Measurements from ENCODE around the gene TMEM250.

TMEM250 gene

GRCh38 chr9:136127313-136127712, 8.6 kb upstream of the TMEM250 start:
- no peaks in the 10 kb centered on the region for H4K20me1 ChIP-seq (ENCODE audit: insufficient read depth, low read length)
- H3K9me3 ChIP-seq (ENCODE audit: low read length): no peaks in the 10 kb centered on the region
- H3K4me3 ChIP-seq (ENCODE audit: low read depth, low read length, poor library complexity, severe bottlenecking): no peak overlapping the region
- H3K4me1 ChIP-seq (ENCODE audit: insufficient read depth, low read length, severe bottlenecking): no peaks in the 10 kb centered on the region
- H3K4me2 ChIP-seq (ENCODE audit: low read length): no peak overlapping the region
- no peak overlapping the region for H3K27ac ChIP-seq (ENCODE audit: low read depth, low read length, poor library complexity, severe bottlenecking)
- no peak overlapping the region for H3K9ac ChIP-seq (ENCODE audit: low read length)
- H3K79me2 ChIP-seq (ENCODE audit: insufficient read depth, low read length): no peaks in the 10 kb centered on the region
- H3F3A ChIP-seq (ENCODE audit: insufficient read depth, low read length): no peaks in the 10 kb centered on the region
- TF ChIP-seq EZH2 (IDR thresholded peaks at IDR 0.05; ENCODE audit: borderline replicate concordance, low read length) (no peak), CTCF (IDR thresholded peaks at IDR 0.05; ENCODE audit: low read length) (no peak)
- no peaks in the 10 kb centered on the region for H3K9me2 ChIP-seq (ENCODE audit: low read depth, low read length)
- H2AFZ ChIP-seq (ENCODE audit: low read length): no peak overlapping the region
- H3K36me3 ChIP-seq (ENCODE audit: insufficient read depth, low read length): no peaks in the 10 kb centered on the region
- H3K27me3 ChIP-seq (ENCODE audit: insufficient read depth, low read length): peaks cover 13% of the 10 kb centered on the region

GRCh38 chr9:136124976-136125692, 6.5 kb upstream of the TMEM250 start:
- peaks cover 13% of the 10 kb centered on the region for H3K27me3 ChIP-seq (ENCODE audit: insufficient read depth, low read length)

GRCh38 chr9:136122425-136123383, 4.0 kb upstream of the TMEM250 start:
- peaks cover 13% of the 10 kb centered on the region for H3K27me3 ChIP-seq (ENCODE audit: insufficient read depth, low read length)
- no peaks in the 10 kb centered on the region for H3K36me3 ChIP-seq (ENCODE audit: insufficient read depth, low read length)
- H3F3A ChIP-seq (ENCODE audit: insufficient read depth, low read length): no peaks in the 10 kb centered on the region
- no peaks in the 10 kb centered on the region for H3K79me2 ChIP-seq (ENCODE audit: insufficient read depth, low read length)
- TF ChIP-seq EZH2 (IDR thresholded peaks at IDR 0.05; ENCODE audit: borderline replicate concordance, low read length): no peak
- peak; percentile 96 for TF ChIP-seq CTCF (IDR thresholded peaks at IDR 0.05; ENCODE audit: low read length)
- no peak overlapping the region for H3K27ac ChIP-seq (ENCODE audit: low read depth, low read length, poor library complexity, severe bottlenecking)
- no peak overlapping the region for H3K4me3 ChIP-seq (ENCODE audit: low read depth, low read length, poor library complexity, severe bottlenecking)
- no peaks in the 10 kb centered on the region for H4K20me1 ChIP-seq (ENCODE audit: insufficient read depth, low read length)
- H3K9me2 ChIP-seq (ENCODE audit: low read depth, low read length): no peaks in the 10 kb centered on the region
- H3K9me3 ChIP-seq (ENCODE audit: low read length): no peaks in the 10 kb centered on the region
- no peak overlapping the region for H2AFZ ChIP-seq (ENCODE audit: low read length)
- H3K9ac ChIP-seq (ENCODE audit: low read length): no peak overlapping the region
- no peak overlapping the region for H3K4me2 ChIP-seq (ENCODE audit: low read length)
- H3K4me1 ChIP-seq (ENCODE audit: insufficient read depth, low read length, severe bottlenecking): peaks cover 8% of the 10 kb centered on the region

More at GRCh38 chr9:136124976-136125692, 6.5 kb upstream of the TMEM250 start:
- Histone ChIP-seq H3K9me3 (ENCODE audit: low read length) (no peaks in the 10 kb centered on the region), H3K4me2 (ENCODE audit: low read length) (no peak overlapping the region), H3K36me3 (ENCODE audit: insufficient read depth, low read length) (no peaks in the 10 kb centered on the region), H3F3A (ENCODE audit: insufficient read depth, low read length) (no peaks in the 10 kb centered on the region), H2AFZ (ENCODE audit: low read length) (no peak overlapping the region), H4K20me1 (ENCODE audit: insufficient read depth, low read length) (no peaks in the 10 kb centered on the region), H3K4me1 (ENCODE audit: insufficient read depth, low read length, severe bottlenecking) (no peaks in the 10 kb centered on the region), H3K9ac (ENCODE audit: low read length) (no peak overlapping the region), H3K9me2 (ENCODE audit: low read depth, low read length) (no peaks in the 10 kb centered on the region), H3K27ac (ENCODE audit: low read depth, low read length, poor library complexity, severe bottlenecking) (no peak overlapping the region), H3K79me2 (ENCODE audit: insufficient read depth, low read length) (no peaks in the 10 kb centered on the region), H3K4me3 (ENCODE audit: low read depth, low read length, poor library complexity, severe bottlenecking) (no peak overlapping the region)
- TF ChIP-seq CTCF (IDR thresholded peaks at IDR 0.05; ENCODE audit: low read length): no peak
- TF ChIP-seq EZH2 (IDR thresholded peaks at IDR 0.05; ENCODE audit: borderline replicate concordance, low read length): no peak

Data from OCI-LY1 (cell line).